GM23338 (cell line): ENCODE results near the gene SORL1. TPM values are rescaled to one million over a fixed set of nuclear protein-coding genes. Genes with fewer than 3 reads are reported as not detected.

Experiments
- ATAC-seq: fragments of 200-7000 bp; cut with Tn5 transposase; 3 replicates; pipeline ENCODE4 v1.9.1; 2020
- DNase-seq: peaks from one replicate; pipeline ENCODE4 v3.0.0-alpha.2; 2015; ENCODE audit warnings: low spot score
- H2AFZ ChIP-seq: fragments of 200-600 bp; sonication (generic); 2 replicates; pipeline ENCODE4 v1.8.0; 2016; ENCODE audit warnings: antibody characterized with exemption, mild to moderate bottlenecking, moderate library complexity
- H3F3A ChIP-seq: fragments of 200-600 bp; sonication (generic); replicated peaks from 2 replicates; pipeline ENCODE4 v1.8.0; 2017; ENCODE audit warnings: antibody characterized with exemption, mixed run types, low read depth
- H3K27ac ChIP-seq: fragments of 200-600 bp; sonication (generic); 2 replicates; pipeline ENCODE4 v1.6.1; 2016; ENCODE audit warnings: low read depth
- H3K27me3 ChIP-seq: fragments of 200-600 bp; sonication (generic); 2 replicates; pipeline ENCODE4 v1.8.0; 2016; ENCODE audit warnings: mild to moderate bottlenecking, mixed run types, moderate library complexity; ENCODE audit not compliant: insufficient read depth
- H3K36me3 ChIP-seq: fragments of 200-600 bp; sonication (generic); 2 replicates; pipeline ENCODE4 v1.8.0; 2016; ENCODE audit warnings: mild to moderate bottlenecking; ENCODE audit not compliant: insufficient read depth
- H3K4me1 ChIP-seq: fragments of 200-600 bp; sonication (generic); 2 replicates; pipeline ENCODE4 v1.8.0; 2016; ENCODE audit warnings: mild to moderate bottlenecking, moderate library complexity; ENCODE audit not compliant: insufficient read depth
- H3K4me2 ChIP-seq: fragments of 200-600 bp; sonication (generic); 2 replicates; pipeline ENCODE4 v1.7.1; 2017; ENCODE audit warnings: mixed run types
- H3K4me3 ChIP-seq: fragments of 200-600 bp; sonication (generic); 2 replicates; pipeline ENCODE4 v1.6.1; 2016; ENCODE audit warnings: mixed run types
- H3K79me2 ChIP-seq: fragments of 200-600 bp; sonication (generic); replicated peaks from 2 replicates; pipeline ENCODE4 v1.8.0; 2017; ENCODE audit warnings: mild to moderate bottlenecking; ENCODE audit not compliant: insufficient read depth
- H3K9me2 ChIP-seq: fragments of 200-600 bp; sonication (generic); 2 replicates; pipeline ENCODE4 v1.8.0; 2017; ENCODE audit not compliant: insufficient read depth
- H4K20me1 ChIP-seq: fragments of 200-600 bp; sonication (generic); replicated peaks from 2 replicates; pipeline ENCODE4 v1.8.0; 2017; ENCODE audit warnings: mild to moderate bottlenecking; ENCODE audit not compliant: insufficient read depth
- H3K27ac Mint-ChIP-seq: 2 replicates; pipeline ENCODE4 v1.8.0; 2020; ENCODE audit warnings: inconsistent platforms, mild to moderate bottlenecking, moderate library complexity, mixed read lengths
- H3K27me3 Mint-ChIP-seq: 3 replicates; pipeline ENCODE4 v1.8.0; 2022; ENCODE audit warnings: low read depth, mild to moderate bottlenecking, moderate library complexity, mixed read lengths, inconsistent platforms; ENCODE audit not compliant: insufficient read depth, poor library complexity
- H3K36me3 Mint-ChIP-seq: 3 replicates; pipeline ENCODE4 v1.8.0; 2021; ENCODE audit warnings: low read depth, mild to moderate bottlenecking, inconsistent platforms, moderate library complexity, mixed read lengths
- H3K4me1 Mint-ChIP-seq: 3 replicates; pipeline ENCODE4 v1.8.0; 2020; ENCODE audit warnings: mild to moderate bottlenecking, inconsistent platforms, mixed read lengths
- H3K4me3 Mint-ChIP-seq: 3 replicates; pipeline ENCODE4 v1.8.0; 2021; ENCODE audit warnings: moderate library complexity, mild to moderate bottlenecking, inconsistent platforms, mixed read lengths
- H3K9me3 Mint-ChIP-seq: 3 replicates; pipeline ENCODE4 v1.8.0; 2020; ENCODE audit warnings: moderate library complexity, mild to moderate bottlenecking, inconsistent platforms, mixed read lengths
- CTCF ChIP-seq, 2 experiments: fragments of 200-600 bp in 1 of 2; sonication (generic) in 1 of 2; conservative IDR thresholded peaks; 2 replicates each; pipeline versions ENCODE4 v1.5.1 to v1.6.1; 2016 to 2017; ENCODE audit warnings: antibody characterized with exemption in 2 of 2, low read depth in 2 of 2, mild to moderate bottlenecking in 2 of 2, moderate library complexity in 1 of 2
- ETS1 ChIP-seq: IDR thresholded peaks from 2 replicates; pipeline ENCODE4 v1.6.1; 2016; ENCODE audit warnings: antibody characterized with exemption
- EZH2 ChIP-seq: fragments of 200-600 bp; sonication (generic); IDR thresholded peaks from one replicate; pipeline ENCODE4 v1.8.0; 2017; ENCODE audit warnings: antibody characterized with exemption, mild to moderate bottlenecking, low read depth; ENCODE audit not compliant: unreplicated experiment
- EZH2phosphoT487 ChIP-seq: fragments of 200-600 bp; sonication (generic); IDR thresholded peaks from one replicate; pipeline ENCODE4 v1.8.1; 2018; ENCODE audit warnings: antibody characterized with exemption; ENCODE audit not compliant: unreplicated experiment
- JUNB ChIP-seq: IDR thresholded peaks from one replicate; pipeline ENCODE4 v1.6.1; 2016; ENCODE audit warnings: antibody characterized with exemption; ENCODE audit not compliant: unreplicated experiment
- NANOG ChIP-seq: IDR thresholded peaks from 2 replicates; pipeline ENCODE4 v1.6.1; 2016; ENCODE audit warnings: antibody characterized with exemption, borderline replicate concordance
- POLR2AphosphoS5 ChIP-seq: IDR thresholded peaks from 2 replicates; pipeline ENCODE4 v1.6.1; 2016; ENCODE audit warnings: antibody characterized with exemption, low read depth
- STAT1 ChIP-seq: IDR thresholded peaks from one replicate; pipeline ENCODE4 v1.6.1; 2016; ENCODE audit warnings: antibody characterized with exemption; ENCODE audit not compliant: unreplicated experiment
- ZNF114 ChIP-seq: fragments of 250-450 bp; sonication (Bioruptor Pico); IDR thresholded peaks from 2 replicates; pipeline ENCODE4 v1.5.0; 2020; ENCODE audit warnings: mild to moderate bottlenecking, moderate library complexity
- ZNF331 ChIP-seq: fragments of 250-450 bp; sonication (Bioruptor Pico); IDR thresholded peaks from 2 replicates; pipeline ENCODE4 v1.5.0; 2020; ENCODE audit warnings: low read depth, mild to moderate bottlenecking, moderate library complexity
- ZNF462 ChIP-seq: fragments of 250-450 bp; sonication (Bioruptor Pico); IDR thresholded peaks from 2 replicates; pipeline ENCODE4 v1.5.0; 2020; ENCODE audit warnings: mild to moderate bottlenecking, moderate library complexity
- polyA plus RNA-seq: library from polyadenylated mRNA; unstranded; fragments of >200 nt; fragmentation: Nextera tagmentation; extraction: Ambion mirVana; gene quantifications from 2 replicates; pipeline ENCODE4 v1.2.1, GENCODE V29; 2016
- total RNA-seq: library from RNA; depleted of rRNA; stranded (reverse); fragments of >200 nt; shearing (Covaris generic); gene quantifications from 2 replicates; pipeline ENCODE4 v1.2.3, GENCODE V29; 2014

Gene SORL1
- total and polyA plus RNA-seq, 2 experiments from 2014 or later = 23.0 to 78.8 TPM

GRCh38 chr11:121488641-121489040 is 36.5 kb downstream of the SORL1 start:
- Mint-ChIP-seq H3K36me3 (peaks cover 50% of the 10 kb centered on the region), H3K9me3 (no peaks in the 10 kb centered on the region), H3K4me1 (peaks cover 5% of the 10 kb centered on the region), H3K27ac (no peak overlapping the region), H3K4me3 (no peak overlapping the region), H3K27me3 (peaks cover 3% of the 10 kb centered on the region)
- ATAC-seq (no peak), DNase-seq (no peak)
- Histone ChIP-seq H3K27ac (0 out of 2 replicates have a peak overlapping the region, but pooled peaks have one; percentile 39), H3K4me2 (no peak overlapping the region), H2AFZ (no peak overlapping the region), H3F3A (no peaks in the 10 kb centered on the region; the same call in 1 of the 2 replicates), H3K36me3 (peaks cover 19% of the 10 kb centered on the region; the same call in 1 of the 2 replicates), H4K20me1 (no peaks in the 10 kb centered on the region; the same call in 1 of the 2 replicates), H3K79me2 (peaks cover 24% of the 10 kb centered on the region), H3K4me3 (no peak overlapping the region), H3K4me1 (peaks cover under 1% of the 10 kb centered on the region; the same call in 1 of the 2 replicates), H3K9me2 (no peaks in the 10 kb centered on the region), H3K27me3 (no peaks in the 10 kb centered on the region)
- no peak for TF ChIP-seq CTCF (conservative IDR thresholded peaks at IDR 0.05; ENCODE audit: low read depth in 2 of 2)
- no peak for TF ChIP-seq ZNF331
- TF ChIP-seq STAT1 = no peak
- TF ChIP-seq ZNF114 (CRISPR knock-in tag) = no peak
- no peak for TF ChIP-seq NANOG
- TF ChIP-seq EZH2 = no peak

- no peak for DNase-seq
- ATAC-seq = no peak
- Histone ChIP-seq H3K79me2 (peaks cover 17% of the 10 kb centered on the region), H3K4me1 (peaks cover 12% of the 10 kb centered on the region), H3K4me3 (no peak overlapping the region), H3F3A (no peaks in the 10 kb centered on the region; the same call in 1 of the 2 replicates), H3K27ac (no peak overlapping the region), H3K27me3 (no peaks in the 10 kb centered on the region), H2AFZ (no peak overlapping the region), H3K9me2 (no peaks in the 10 kb centered on the region), H3K4me2 (no peak overlapping the region), H3K36me3 (0 out of 2 replicates have a peak, but pooled peaks cover 14% of the 10 kb centered on the region), H4K20me1 (no peaks in the 10 kb centered on the region; the same call in 1 of the 2 replicates)
- Mint-ChIP-seq H3K9me3 (no peaks in the 10 kb centered on the region), H3K36me3 (peaks cover 45% of the 10 kb centered on the region), H3K27ac (no peak overlapping the region; the same call in 1 of the 2 replicates), H3K4me1 (peaks cover 15% of the 10 kb centered on the region), H3K27me3 (peaks cover 3% of the 10 kb centered on the region), H3K4me3 (no peak overlapping the region)
- TF ChIP-seq ZNF462 (CRISPR knock-in tag) = no peak
- no peak for TF ChIP-seq EZH2phosphoT487
- no peak for TF ChIP-seq ZNF331
- no peak for TF ChIP-seq POLR2AphosphoS5
- no peak for TF ChIP-seq ETS1
- TF ChIP-seq NANOG = no peak
- no peak for TF ChIP-seq EZH2
- no peak for TF ChIP-seq ZNF114 (CRISPR knock-in tag)
- TF ChIP-seq JUNB = no peak
These were observed 37.7 kb downstream of the SORL1 start for GRCh38 chr11:121489823-121490222.
